ENCODE measurements around the gene APBB1IP. TPM values are rescaled to one million over a fixed set of nuclear protein-coding genes. Genes with fewer than 3 reads are reported as not detected.

The APBB1IP gene
- total and polyA plus RNA-seq, 2 of the 8 experiments (the other 6 are each of a cell fraction or from before 2014, with no cell fraction given), result 0.05 TPM; not detected in 1

DNA sequence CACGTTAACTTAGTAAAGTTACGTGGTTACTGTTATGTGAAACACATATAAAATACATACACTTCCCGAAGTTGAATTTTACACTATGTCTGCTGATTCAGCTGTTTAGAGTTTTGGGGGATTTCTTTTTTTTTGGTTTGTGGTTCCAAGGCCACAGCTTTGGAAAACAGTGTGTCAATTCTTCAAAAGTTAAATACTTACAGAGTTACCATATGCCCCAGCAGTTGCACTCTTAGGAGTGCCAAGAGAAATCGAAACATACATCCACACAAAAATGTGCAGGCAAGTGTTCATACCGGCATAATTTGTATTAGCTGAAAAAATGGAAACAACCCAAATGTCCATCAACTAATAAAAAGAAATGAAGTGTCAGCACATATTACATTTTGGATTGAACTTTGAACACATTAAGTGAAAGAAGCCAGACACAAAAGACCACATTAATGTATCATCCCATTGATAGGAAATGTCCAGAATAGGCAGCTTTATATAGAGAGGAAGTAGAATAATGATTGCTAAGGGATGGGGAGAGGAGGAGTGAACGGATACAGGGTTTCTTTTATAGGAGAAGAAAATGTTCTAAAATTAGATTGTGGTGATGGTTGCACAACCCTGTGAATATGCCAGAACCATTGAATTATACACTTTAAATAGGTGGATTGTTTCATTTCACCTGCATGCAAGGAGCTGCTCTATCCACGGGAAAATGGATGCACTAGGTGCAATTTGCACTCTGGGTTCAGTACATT lies 17.6 kb downstream of the APBB1IP start (continued):
- TF ChIP-seq, protein P1, sequence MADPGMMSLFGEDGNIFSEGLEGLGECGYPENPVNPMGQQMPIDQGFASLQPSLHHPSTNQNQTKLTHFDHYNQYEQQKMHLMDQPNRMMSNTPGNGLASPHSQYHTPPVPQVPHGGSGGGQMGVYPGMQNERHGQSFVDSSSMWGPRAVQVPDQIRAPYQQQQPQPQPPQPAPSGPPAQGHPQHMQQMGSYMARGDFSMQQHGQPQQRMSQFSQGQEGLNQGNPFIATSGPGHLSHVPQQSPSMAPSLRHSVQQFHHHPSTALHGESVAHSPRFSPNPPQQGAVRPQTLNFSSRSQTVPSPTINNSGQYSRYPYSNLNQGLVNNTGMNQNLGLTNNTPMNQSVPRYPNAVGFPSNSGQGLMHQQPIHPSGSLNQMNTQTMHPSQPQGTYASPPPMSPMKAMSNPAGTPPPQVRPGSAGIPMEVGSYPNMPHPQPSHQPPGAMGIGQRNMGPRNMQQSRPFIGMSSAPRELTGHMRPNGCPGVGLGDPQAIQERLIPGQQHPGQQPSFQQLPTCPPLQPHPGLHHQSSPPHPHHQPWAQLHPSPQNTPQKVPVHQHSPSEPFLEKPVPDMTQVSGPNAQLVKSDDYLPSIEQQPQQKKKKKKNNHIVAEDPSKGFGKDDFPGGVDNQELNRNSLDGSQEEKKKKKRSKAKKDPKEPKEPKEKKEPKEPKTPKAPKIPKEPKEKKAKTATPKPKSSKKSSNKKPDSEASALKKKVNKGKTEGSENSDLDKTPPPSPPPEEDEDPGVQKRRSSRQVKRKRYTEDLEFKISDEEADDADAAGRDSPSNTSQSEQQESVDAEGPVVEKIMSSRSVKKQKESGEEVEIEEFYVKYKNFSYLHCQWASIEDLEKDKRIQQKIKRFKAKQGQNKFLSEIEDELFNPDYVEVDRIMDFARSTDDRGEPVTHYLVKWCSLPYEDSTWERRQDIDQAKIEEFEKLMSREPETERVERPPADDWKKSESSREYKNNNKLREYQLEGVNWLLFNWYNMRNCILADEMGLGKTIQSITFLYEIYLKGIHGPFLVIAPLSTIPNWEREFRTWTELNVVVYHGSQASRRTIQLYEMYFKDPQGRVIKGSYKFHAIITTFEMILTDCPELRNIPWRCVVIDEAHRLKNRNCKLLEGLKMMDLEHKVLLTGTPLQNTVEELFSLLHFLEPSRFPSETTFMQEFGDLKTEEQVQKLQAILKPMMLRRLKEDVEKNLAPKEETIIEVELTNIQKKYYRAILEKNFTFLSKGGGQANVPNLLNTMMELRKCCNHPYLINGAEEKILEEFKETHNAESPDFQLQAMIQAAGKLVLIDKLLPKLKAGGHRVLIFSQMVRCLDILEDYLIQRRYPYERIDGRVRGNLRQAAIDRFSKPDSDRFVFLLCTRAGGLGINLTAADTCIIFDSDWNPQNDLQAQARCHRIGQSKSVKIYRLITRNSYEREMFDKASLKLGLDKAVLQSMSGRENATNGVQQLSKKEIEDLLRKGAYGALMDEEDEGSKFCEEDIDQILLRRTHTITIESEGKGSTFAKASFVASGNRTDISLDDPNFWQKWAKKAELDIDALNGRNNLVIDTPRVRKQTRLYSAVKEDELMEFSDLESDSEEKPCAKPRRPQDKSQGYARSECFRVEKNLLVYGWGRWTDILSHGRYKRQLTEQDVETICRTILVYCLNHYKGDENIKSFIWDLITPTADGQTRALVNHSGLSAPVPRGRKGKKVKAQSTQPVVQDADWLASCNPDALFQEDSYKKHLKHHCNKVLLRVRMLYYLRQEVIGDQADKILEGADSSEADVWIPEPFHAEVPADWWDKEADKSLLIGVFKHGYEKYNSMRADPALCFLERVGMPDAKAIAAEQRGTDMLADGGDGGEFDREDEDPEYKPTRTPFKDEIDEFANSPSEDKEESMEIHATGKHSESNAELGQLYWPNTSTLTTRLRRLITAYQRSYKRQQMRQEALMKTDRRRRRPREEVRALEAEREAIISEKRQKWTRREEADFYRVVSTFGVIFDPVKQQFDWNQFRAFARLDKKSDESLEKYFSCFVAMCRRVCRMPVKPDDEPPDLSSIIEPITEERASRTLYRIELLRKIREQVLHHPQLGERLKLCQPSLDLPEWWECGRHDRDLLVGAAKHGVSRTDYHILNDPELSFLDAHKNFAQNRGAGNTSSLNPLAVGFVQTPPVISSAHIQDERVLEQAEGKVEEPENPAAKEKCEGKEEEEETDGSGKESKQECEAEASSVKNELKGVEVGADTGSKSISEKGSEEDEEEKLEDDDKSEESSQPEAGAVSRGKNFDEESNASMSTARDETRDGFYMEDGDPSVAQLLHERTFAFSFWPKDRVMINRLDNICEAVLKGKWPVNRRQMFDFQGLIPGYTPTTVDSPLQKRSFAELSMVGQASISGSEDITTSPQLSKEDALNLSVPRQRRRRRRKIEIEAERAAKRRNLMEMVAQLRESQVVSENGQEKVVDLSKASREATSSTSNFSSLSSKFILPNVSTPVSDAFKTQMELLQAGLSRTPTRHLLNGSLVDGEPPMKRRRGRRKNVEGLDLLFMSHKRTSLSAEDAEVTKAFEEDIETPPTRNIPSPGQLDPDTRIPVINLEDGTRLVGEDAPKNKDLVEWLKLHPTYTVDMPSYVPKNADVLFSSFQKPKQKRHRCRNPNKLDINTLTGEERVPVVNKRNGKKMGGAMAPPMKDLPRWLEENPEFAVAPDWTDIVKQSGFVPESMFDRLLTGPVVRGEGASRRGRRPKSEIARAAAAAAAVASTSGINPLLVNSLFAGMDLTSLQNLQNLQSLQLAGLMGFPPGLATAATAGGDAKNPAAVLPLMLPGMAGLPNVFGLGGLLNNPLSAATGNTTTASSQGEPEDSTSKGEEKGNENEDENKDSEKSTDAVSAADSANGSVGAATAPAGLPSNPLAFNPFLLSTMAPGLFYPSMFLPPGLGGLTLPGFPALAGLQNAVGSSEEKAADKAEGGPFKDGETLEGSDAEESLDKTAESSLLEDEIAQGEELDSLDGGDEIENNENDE (IDR thresholded peaks at IDR 0.05; ENCODE audit: insufficient replicate concordance, low read length), result no peak
- no peak for TF ChIP-seq CREB1 (IDR thresholded peaks at IDR 0.05)
- TF ChIP-seq EZH2 (IDR thresholded peaks at IDR 0.05; ENCODE audit: low read depth, low read length, severe bottlenecking), result no peak
- TF ChIP-seq RNF2 (IDR thresholded peaks at IDR 0.05; ENCODE audit: borderline replicate concordance, low read depth, low read length, missing control alignments, poor library complexity, severe bottlenecking), result no peak
- TF ChIP-seq CEBPB (IDR thresholded peaks at IDR 0.05; ENCODE audit: low read depth, low read length), result no peak

Measured in H1 (cell line).